Activated effector memory CD4-positive, alpha-beta T cell treated with anti-CD3 and anti-CD28 coated beads, Interleukin-2, amount 50 U/mL, for 16 hours (primary cell): ENCODE results near the gene DHX57.
A peak's percentile ranks its signal among the peaks of the same experiment; 100 is the strongest.

Experiments used
- DNase-seq: peaks from one replicate; pipeline ENCODE4 v3.0.0-alpha.2; 2020

Gene DHX57

GRCh38 chr2:38875576-38876367 is at the start of gene DHX57, which contains the start of gene MORN2:
TSS of gene DHX57 (minus strand) at chr2:38875934. CDS start at chr2:38868405, 7,529 bp downstream.
TSS of gene MORN2 (plus strand) at chr2:38875976.
- DNase-seq = peak; percentile 93

GRCh38 chr2:38922902-38923301 is 47.2 kb upstream of the DHX57 start:
- no peak for DNase-seq

- DNase-seq = no peak
Observed at GRCh38 chr2:38922389-38922788, 46.7 kb upstream of the DHX57 start.

- no peak for DNase-seq
Observed at GRCh38 chr2:38912619-38913018, 36.9 kb upstream of the DHX57 start.

GRCh38 chr2:38911191-38911590 is 35.5 kb upstream of the DHX57 start:
- DNase-seq = no peak

GRCh38 chr2:38909872-38910271 is 34.1 kb upstream of the DHX57 start:
- DNase-seq = no peak

- no peak for DNase-seq
Observed at GRCh38 chr2:38907743-38908562, 32.2 kb upstream of the DHX57 start.

- no peak for DNase-seq
Observed at GRCh38 chr2:38907242-38907641, 31.5 kb upstream of the DHX57 start.

- DNase-seq = no peak
Observed at GRCh38 chr2:38905251-38905650, 29.5 kb upstream of the DHX57 start.

- no peak for DNase-seq
Observed at GRCh38 chr2:38900726-38901125, 25.0 kb upstream of the DHX57 start.

- no peak for DNase-seq
Observed at GRCh38 chr2:38898256-38898655, 22.5 kb upstream of the DHX57 start.

- DNase-seq = no peak
Observed at GRCh38 chr2:38892819-38893218, 17.1 kb upstream of the DHX57 start.

- DNase-seq = no peak
Observed at GRCh38 chr2:38889575-38889974, 13.8 kb upstream of the DHX57 start, which contains the start of gene ARHGEF33. TSS of gene ARHGEF33 (plus strand) at chr2:38889875. CDS start at chr2:38919448, 29,573 bp downstream.

- DNase-seq = no peak
Observed at GRCh38 chr2:38889045-38889444, 13.3 kb upstream of the DHX57 start.

GRCh38 chr2:38887902-38888554 is 12.3 kb upstream of the DHX57 start:
- no peak for DNase-seq

GRCh38 chr2:38887347-38887746 is 11.6 kb upstream of the DHX57 start:
- no peak for DNase-seq

- no peak for DNase-seq
Observed at GRCh38 chr2:38886063-38886462, 10.3 kb upstream of the DHX57 start.

- no peak for DNase-seq
Observed at GRCh38 chr2:38876407-38876806, 673 bp upstream of the DHX57 start.

- DNase-seq = no peak
Observed at GRCh38 chr2:38875227-38875575, 533 bp downstream of the DHX57 start.

GRCh38 chr2:38873763-38874162 is 2.0 kb downstream of the DHX57 start:
- no peak for DNase-seq

GRCh38 chr2:38871432-38871831 is 4.3 kb downstream of the DHX57 start:
- no peak for DNase-seq

- DNase-seq = no peak
Observed at GRCh38 chr2:38866773-38867443, 8.8 kb downstream of the DHX57 start.
